CD4-positive, alpha-beta T cell (primary cell): ENCODE measurements around the gene FADS1. TPM values are rescaled to one million over a fixed set of nuclear protein-coding genes. Genes with fewer than 3 reads are reported as not detected.

Source experiments
- ATAC-seq: fragments of 200-7000 bp; cut with Tn5 transposase; one replicate; pipeline ENCODE4 v1.10.0; 2022; ENCODE audit warnings: mild to moderate bottlenecking; ENCODE audit not compliant: poor library complexity
- CTCF ChIA-PET: fragments of 350-600 bp; sonication (Branson Sonifier 250); formaldehyde crosslinking; loops from one replicate; lab custom pipeline; 2021; ENCODE audit warnings: antibody characterized with exemption, inconsistent platforms; lab: Charles Lee
- POLR2A ChIA-PET: fragments of 350-600 bp; sonication (Branson Sonifier 250); formaldehyde crosslinking; loops from one replicate; lab custom pipeline; 2021; ENCODE audit warnings: antibody characterized with exemption, inconsistent platforms; lab: Charles Lee
- DNase-seq, 14 experiments: peaks; one replicate each; pipeline ENCODE4 v3.0.0-alpha.2; 2013 to 2020; ENCODE audit warnings: mixed read lengths in 2 of 14
- H3K27ac ChIP-seq, 2 donors: one replicate each; pipeline versions ENCODE4 v1.5.1 to v1.7.0; 2013; ENCODE audit warnings: low read length in 2 of 2, low read depth in 1 of 2, mild to moderate bottlenecking in 1 of 2
- H3K27me3 ChIP-seq, 2 experiments: 1 replicate in 1 of 2; 2 replicates in 1 of 2; pipeline versions ENCODE4 v1.6.1 to v1.7.0; 2013; ENCODE audit warnings: low read length in 2 of 2, control low read depth in 1 of 2, mild to moderate bottlenecking in 1 of 2, moderate library complexity in 1 of 2; ENCODE audit not compliant: insufficient read depth in 2 of 2, control insufficient read depth in 1 of 2
- H3K36me3 ChIP-seq: one replicate; pipeline ENCODE4 v1.6.1; 2013; ENCODE audit warnings: low read length, control low read depth; ENCODE audit not compliant: insufficient read depth
- H3K4me1 ChIP-seq: one replicate; pipeline ENCODE4 v1.6.1; 2013; ENCODE audit warnings: low read length, control low read depth; ENCODE audit not compliant: insufficient read depth
- H3K4me3 ChIP-seq: one replicate; pipeline ENCODE4 v1.5.1; 2013; ENCODE audit warnings: mild to moderate bottlenecking, low read length, moderate library complexity
- H3K9me3 ChIP-seq, 2 experiments: 1 replicate in 1 of 2; 2 replicates in 1 of 2; pipeline versions ENCODE4 v1.6.1 to v1.7.0; 2013; ENCODE audit warnings: low read length in 2 of 2, mild to moderate bottlenecking in 2 of 2, control low read depth in 1 of 2, moderate library complexity in 1 of 2; ENCODE audit not compliant: control insufficient read depth in 1 of 2, insufficient read depth in 1 of 2
- H3K27ac Mint-ChIP-seq: one replicate; pipeline ENCODE4 v1.8.0; 2020; ENCODE audit warnings: mixed read lengths
- H3K27me3 Mint-ChIP-seq: one replicate; pipeline ENCODE4 v1.8.0; 2021; ENCODE audit warnings: mixed read lengths
- H3K36me3 Mint-ChIP-seq: one replicate; pipeline ENCODE4 v1.8.0; 2021; ENCODE audit warnings: low read depth, mixed read lengths
- H3K4me1 Mint-ChIP-seq: one replicate; pipeline ENCODE4 v1.8.0; 2021; ENCODE audit warnings: low read depth, mixed read lengths
- H3K4me3 Mint-ChIP-seq: one replicate; pipeline ENCODE4 v1.8.0; 2020; ENCODE audit warnings: mild to moderate bottlenecking, mixed read lengths
- H3K9me3 Mint-ChIP-seq: one replicate; pipeline ENCODE4 v1.8.0; 2020; ENCODE audit warnings: mixed read lengths
- CTCF ChIP-seq: fragments of 200-600 bp; IDR thresholded peaks from one replicate; pipeline ENCODE4 v1.8.0; 2022; ENCODE audit warnings: antibody characterized with exemption, mild to moderate bottlenecking
- intact Hi-C, 2 experiments: fragments of 100-400 bp; cut with DNase I in 1 of 2; cut with micrococcal nuclease in 1 of 2; formaldehyde crosslinking; loops; one replicate each; pipeline versions ENCODE4 v1.15.1 to v1.9.0; 2023 to 2025; cut with DNase I, micrococcal nuclease
- total RNA-seq, 174 experiments: library from RNA in 2 of 174; stranded (reverse) in 2 of 174; gene quantifications; one replicate each; pipeline ENCODE4 v1.2.3 and lab custom pipeline; 2021 to 2026

Gene FADS1
- total RNA-seq, 2 experiments from 2014 or later, result 0.56 to 0.77 TPM

- ChIA-PET POLR2A (no interaction called here), CTCF (no interaction called here)
- Mint-ChIP-seq H3K27ac (no peak overlapping the region), H3K9me3 (no peaks in the 10 kb centered on the region), H3K4me1 (peaks cover 5% of the 10 kb centered on the region), H3K36me3 (no peaks in the 10 kb centered on the region), H3K4me3 (no peak overlapping the region), H3K27me3 (peaks cover 34% of the 10 kb centered on the region)
- intact Hi-C loops, result no loop called here
- Histone ChIP-seq H3K4me1 (peaks cover 11% of the 10 kb centered on the region), H3K4me3 (no peak overlapping the region), H3K27ac (no peak overlapping the region), H3K27me3 (peaks cover under 1 to 18% of the 10 kb centered on the region in 2 experiments), H3K36me3 (no peaks in the 10 kb centered on the region), H3K9me3 (peaks cover 0 to 7% of the 10 kb centered on the region in 2 experiments)
- DNase-seq, result no peak
- ATAC-seq, result no peak
- no peak for TF ChIP-seq CTCF
These were observed 6.1 kb downstream of the FADS1 start for GRCh38 chr11:61810671-61811175.

- peaks cover under 1% of the 10 kb centered on the region for H3K27me3 Mint-ChIP-seq
- no peaks in the 10 kb centered on the region for H3K9me3 Mint-ChIP-seq
- Histone ChIP-seq H3K27ac (no peak overlapping the region), H3K4me1 (no peaks in the 10 kb centered on the region), H3K4me3 (no peak overlapping the region), H3K27me3 (no peaks in the 10 kb centered on the region), H3K36me3 (no peaks in the 10 kb centered on the region), H3K9me3 (no peaks in the 10 kb centered on the region)
- intact Hi-C loops, result no loop called here
- no peak overlapping the region for H3K27ac Mint-ChIP-seq
- POLR2A ChIA-PET, result no interaction called here
- ATAC-seq (no peak), DNase-seq (no peak)
- CTCF ChIA-PET, result interaction anchor here (1.9 kb wide), 1 partner anchor 10 kb away, joined by 5 read pairs; no protein-coding TSS in a partner anchor
- no peak for TF ChIP-seq CTCF
- no peaks in the 10 kb centered on the region for H3K4me1 Mint-ChIP-seq
- H3K4me3 Mint-ChIP-seq, result no peak overlapping the region
- no peaks in the 10 kb centered on the region for H3K36me3 Mint-ChIP-seq
These were observed 10.0 kb downstream of the FADS1 start for GRCh38 chr11:61806785-61807184.

- CTCF ChIA-PET, result interaction anchor here (0.9 kb wide), 1 partner anchor 8 kb away, joined by 3 read pairs; no protein-coding TSS in a partner anchor
- Mint-ChIP-seq H3K4me1 (no peaks in the 10 kb centered on the region), H3K27ac (no peak overlapping the region), H3K4me3 (no peak overlapping the region), H3K36me3 (no peaks in the 10 kb centered on the region), H3K9me3 (no peaks in the 10 kb centered on the region), H3K27me3 (no peaks in the 10 kb centered on the region)
- no peak for TF ChIP-seq CTCF
- Histone ChIP-seq H3K4me1 (no peaks in the 10 kb centered on the region), H3K27ac (no peak overlapping the region), H3K4me3 (no peak overlapping the region), H3K27me3 (no peaks in the 10 kb centered on the region), H3K36me3 (no peaks in the 10 kb centered on the region), H3K9me3 (no peaks in the 10 kb centered on the region)
- intact Hi-C loops, result no loop called here
- DNase-seq (no peak), ATAC-seq (no peak)
- POLR2A ChIA-PET, result no interaction called here
These were observed 11.7 kb downstream of the FADS1 start for GRCh38 chr11:61805146-61805545.
